ENCODE measurements around the gene C16orf54. TPM values are rescaled to one million over a fixed set of nuclear protein-coding genes. Genes with fewer than 3 reads are reported as not detected.
"Not testable (repeated sequence)": the region's sequence is repeated elsewhere in the genome, so short reads cannot be mapped to it uniquely, and the experiment has no call there.

The C16orf54 gene
- total and polyA plus RNA-seq, 4 experiments from 2014 or later, result 11.8 to 143 (median 97.9) TPM

DNA sequence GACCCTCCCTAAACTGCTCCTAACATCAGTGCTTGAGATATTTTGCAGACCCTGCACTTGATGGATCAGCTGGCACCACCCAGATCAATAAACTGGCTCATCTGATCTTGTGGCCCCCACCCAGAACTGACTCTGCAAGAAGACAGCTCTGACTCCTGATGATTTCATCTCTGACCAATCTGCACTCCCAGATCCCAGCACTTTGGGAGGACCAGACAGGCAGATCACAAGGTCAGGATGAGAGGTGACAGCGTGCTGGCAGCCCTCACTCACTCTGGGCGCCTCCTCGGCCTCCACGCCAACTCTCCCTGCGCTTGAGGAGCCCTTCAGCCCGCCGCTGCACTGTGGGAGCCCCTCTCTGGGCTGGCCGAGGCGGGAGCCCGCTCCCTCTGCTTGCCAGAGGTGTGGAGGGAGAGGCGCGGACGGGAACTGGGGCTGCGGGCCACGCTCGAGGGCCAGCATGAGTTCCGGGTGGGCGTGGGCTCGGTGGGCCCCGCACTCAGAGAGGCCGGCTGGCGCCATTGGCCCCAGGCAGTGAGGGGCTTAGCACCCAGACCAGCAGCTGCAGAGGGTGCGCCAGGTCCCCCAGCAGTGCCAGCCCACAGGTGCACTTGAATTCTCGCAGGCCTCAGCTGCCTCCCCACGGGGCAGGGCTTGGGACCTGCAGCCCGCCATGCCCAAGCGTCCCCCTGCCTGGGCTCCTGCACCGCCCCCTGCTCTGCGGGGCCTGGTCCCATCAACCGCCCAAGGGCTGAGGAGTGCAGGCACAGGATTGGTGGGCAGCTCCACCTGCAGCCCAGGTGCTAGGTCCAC lies 2.4 kb upstream of the C16orf54 start:
- H3K27me3 Mint-ChIP-seq, result peaks cover 0 to 2% of the 10 kb centered on the region in 2 donors
- DNase-seq, result no peak
- intact Hi-C loops (cut with micrococcal nuclease), result loop anchor here (2.0 kb wide), 1 partner anchor 69 kb away; the partner anchor contains the start of gene PAGR1
- ChIA-PET POLR2A (ENCODE audit: partially characterized antibody) (interaction anchor here (0.5 to 9.7 kb wide), 7 partner anchors 9 to 820 kb away, joined by 3 to 183 read pairs (median 91); partner anchors contain the start of genes KIF22 and MAZ), CTCF (ENCODE audit: partially characterized antibody) (interaction anchor here (0.6 to 6.6 kb wide), 7 partner anchors 9 to 74 kb away, joined by 3 to 39 read pairs (median 7); partner anchors contain the start of gene KIF22)
- peak overlapping the region; percentile 98 to 100 (median 100) for H3K27ac Mint-ChIP-seq
- H3K27me3 ChIP-seq (ENCODE audit: insufficient read depth, low read length), result no peaks in the 10 kb centered on the region
- H3K4me1 Mint-ChIP-seq, result peaks cover 26 to 60% (median 35%) of the 10 kb centered on the region in 4 donors
- H3K36me3 Mint-ChIP-seq, result peaks cover 39 to 46% of the 10 kb centered on the region in 2 donors
- H3K9me3 Mint-ChIP-seq, result peaks cover 0 to 4% (median 1%) of the 10 kb centered on the region in 8 donors
- H3K4me3 Mint-ChIP-seq, result peak overlapping the region in 7 of 8 donors; percentile 17 to 100 (median 41)
- no peak overlapping the region for H3K27ac ChIP-seq (ENCODE audit: low read depth, low read length)
- H3K36me3 ChIP-seq (ENCODE audit: insufficient read depth, low read length), result peaks cover 11% of the 10 kb centered on the region
- no peak overlapping the region for H3K4me3 ChIP-seq (ENCODE audit: low read length in 2 of 2)
- peaks cover 55% of the 10 kb centered on the region for H3K4me1 ChIP-seq (ENCODE audit: insufficient read depth, low read length)
- no peaks in the 10 kb centered on the region for H3K9me3 ChIP-seq (ENCODE audit: control insufficient read depth in 1 of 2, low read length in 2 of 2)

DNA sequence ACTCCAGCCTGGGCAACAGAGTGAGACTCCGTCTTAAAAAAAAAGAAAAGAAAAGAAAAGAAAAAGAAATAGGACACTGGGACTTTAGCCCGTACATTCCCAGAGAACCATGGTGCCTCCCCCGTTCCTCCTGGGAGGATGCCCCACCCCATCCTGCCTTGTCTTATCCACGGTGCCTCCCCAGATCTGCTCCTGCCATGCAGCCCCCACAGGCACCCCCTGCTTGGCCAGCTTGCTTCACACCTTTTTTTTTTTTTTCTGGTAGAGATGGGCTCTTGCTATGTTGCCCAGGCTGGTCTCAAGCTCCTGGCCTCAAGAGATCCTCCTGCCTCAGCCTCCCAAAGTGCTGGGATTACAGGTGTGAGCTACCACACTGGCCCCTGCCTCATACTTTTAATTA lies 728 bp upstream of the C16orf54 start:
- intact Hi-C loops (cut with micrococcal nuclease), result loop anchor here (1.0 to 2.0 kb wide), 5 partner anchors 8 to 70 kb away; partner anchors contain the start of genes KIF22 and PAGR1
- not testable (repeated sequence) for H3K9me3 ChIP-seq (ENCODE audit: control insufficient read depth in 1 of 2, low read length in 2 of 2); H3K9me3 Mint-ChIP-seq; H3K27me3 ChIP-seq (ENCODE audit: insufficient read depth, low read length); H3K27me3 Mint-ChIP-seq
- H3K4me3 ChIP-seq (ENCODE audit: low read length in 2 of 2), result peak overlapping the region in 1 of 2 donors; percentile 93
- CTCF ChIA-PET (ENCODE audit: partially characterized antibody), result interaction anchor here (0.9 to 6.6 kb wide), 8 partner anchors 8 to 102 kb away, joined by 3 to 39 read pairs (median 6); partner anchors contain the start of gene KIF22
- peaks cover 71% of the 10 kb centered on the region for H3K4me1 ChIP-seq (ENCODE audit: insufficient read depth, low read length)
- POLR2A ChIA-PET (ENCODE audit: partially characterized antibody), result interaction anchor here (0.8 to 9.7 kb wide), 20 partner anchors 8 to 319 kb away, joined by 3 to 183 read pairs (median 11); partner anchors contain the start of genes ALDOA, KIF22, MAZ and MVP
- DNase-seq, result peak in 1 of 5 donors; percentile 48
- Mint-ChIP-seq H3K4me1 (peaks cover 33 to 77% (median 49%) of the 10 kb centered on the region in 4 donors), H3K27ac (peak overlapping the region; percentile 98 to 100 (median 100)), H3K4me3 (peak overlapping the region; percentile 96 to 100 (median 99)), H3K36me3 (peaks cover 53 to 62% of the 10 kb centered on the region in 2 donors)
- H3K27ac ChIP-seq (ENCODE audit: low read depth, low read length), result peak overlapping the region; percentile 94
- peaks cover 26% of the 10 kb centered on the region for H3K36me3 ChIP-seq (ENCODE audit: insufficient read depth, low read length)

DNA sequence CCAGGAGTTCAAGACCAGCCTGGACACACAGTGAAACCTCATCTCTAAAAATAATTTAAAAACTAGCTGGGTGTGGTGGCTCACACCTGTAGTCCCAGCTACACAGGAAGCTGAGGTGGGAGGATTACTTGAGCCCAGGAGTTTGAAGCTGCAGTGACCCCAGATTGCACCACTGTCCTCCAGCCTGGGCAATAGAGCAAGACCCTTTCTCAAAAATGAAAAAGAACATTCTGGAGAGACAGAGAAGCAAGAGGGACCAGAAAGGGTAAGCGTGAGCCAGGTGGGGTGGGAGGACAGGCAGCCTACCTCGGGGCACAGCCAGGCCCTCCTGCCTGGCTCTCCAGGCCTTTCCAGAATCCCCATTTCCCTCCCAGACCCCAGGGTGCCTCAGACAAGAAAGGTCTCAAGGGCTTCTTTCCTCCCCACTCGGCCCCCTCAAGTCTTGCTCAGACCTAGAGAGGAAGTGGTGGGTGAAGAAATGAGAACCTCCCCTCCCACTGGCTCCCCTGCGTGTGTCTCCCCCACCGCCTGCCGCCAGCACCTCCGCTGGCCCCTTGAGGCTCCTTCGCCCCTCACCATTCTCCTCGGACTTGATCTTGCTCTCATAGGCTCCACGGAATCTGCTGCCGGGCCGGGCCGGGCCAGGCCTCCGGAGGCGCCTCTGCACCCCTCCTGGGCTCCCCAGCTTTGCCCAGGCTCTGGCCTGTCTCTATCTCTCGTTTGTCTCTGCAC lies 503 bp downstream of the C16orf54 start:
- no peaks in the 10 kb centered on the region for H3K9me3 ChIP-seq (ENCODE audit: control insufficient read depth in 1 of 2, low read length in 2 of 2)
- ChIA-PET CTCF (ENCODE audit: partially characterized antibody) (interaction anchor here (1.0 to 6.6 kb wide), 10 partner anchors 9 to 103 kb away, joined by 3 to 39 read pairs (median 7); partner anchors contain the start of gene KIF22), POLR2A (ENCODE audit: partially characterized antibody) (interaction anchor here (1.0 to 9.7 kb wide), 18 partner anchors 7 to 320 kb away, joined by 3 to 183 read pairs (median 11); partner anchors contain the start of genes ALDOA, KIF22, MAZ and MVP)
- H3K36me3 ChIP-seq (ENCODE audit: insufficient read depth, low read length), result peaks cover 27% of the 10 kb centered on the region
- peak overlapping the region; percentile 96 to 100 (median 99) for H3K4me3 Mint-ChIP-seq
- DNase-seq, result peak in 4 of 5 donors; percentile 63 to 71 (median 66)
- H3K4me1 Mint-ChIP-seq, result peaks cover 42 to 85% (median 60%) of the 10 kb centered on the region in 4 donors
- peaks cover 84% of the 10 kb centered on the region for H3K4me1 ChIP-seq (ENCODE audit: insufficient read depth, low read length)
- no peaks in the 10 kb centered on the region for H3K27me3 ChIP-seq (ENCODE audit: insufficient read depth, low read length)
- peaks cover 0 to 4% (median 1%) of the 10 kb centered on the region in 8 donors for H3K9me3 Mint-ChIP-seq
- H3K27me3 Mint-ChIP-seq, result peaks cover 0 to 2% of the 10 kb centered on the region in 2 donors
- peaks cover 64 to 72% of the 10 kb centered on the region in 2 donors for H3K36me3 Mint-ChIP-seq
- H3K27ac ChIP-seq (ENCODE audit: low read depth, low read length), result peak overlapping the region; percentile 94
- intact Hi-C loops (cut with micrococcal nuclease), result loop anchor here (1.0 kb wide), 1 partner anchor 43 kb away; no protein-coding TSS in a partner anchor
- peak overlapping the region; percentile 67 to 93 for H3K4me3 ChIP-seq (ENCODE audit: low read length in 2 of 2)
- H3K27ac Mint-ChIP-seq, result peak overlapping the region; percentile 98 to 100 (median 100)

DNA sequence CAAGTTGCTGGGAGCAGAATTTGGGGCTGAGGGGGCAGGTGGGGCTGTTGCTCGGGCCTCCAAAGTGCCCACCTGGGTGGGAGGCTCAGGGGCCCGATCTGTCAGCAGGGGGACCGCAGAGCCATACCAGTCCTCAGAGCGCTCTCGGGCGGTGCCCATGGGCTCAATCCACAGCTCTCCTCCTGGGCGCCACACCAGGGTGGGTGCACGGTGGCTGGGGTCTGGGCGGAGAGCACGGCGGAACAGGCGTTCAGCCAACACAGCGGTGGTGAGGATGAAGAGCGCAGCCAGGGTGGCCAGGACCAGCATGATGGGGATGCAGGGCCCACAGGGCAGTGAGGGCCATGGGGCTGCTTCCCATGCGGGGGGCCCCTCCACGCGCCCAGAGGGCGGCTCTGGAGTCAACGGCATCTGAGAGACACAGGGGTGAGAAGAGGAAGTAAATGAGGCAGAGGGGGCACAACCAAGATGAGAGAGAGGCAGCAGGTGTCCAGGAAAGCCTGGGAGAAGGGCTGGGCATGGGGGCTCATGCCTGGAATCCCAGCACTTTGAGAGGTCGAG lies 1.2 kb downstream of the C16orf54 start:
- peaks cover 0 to 4% (median 3%) of the 10 kb centered on the region in 8 donors for H3K9me3 Mint-ChIP-seq
- H3K4me3 Mint-ChIP-seq, result peak overlapping the region; percentile 96 to 100 (median 99)
- peak overlapping the region; percentile 67 to 93 for H3K4me3 ChIP-seq (ENCODE audit: low read length in 2 of 2)
- H3K27me3 Mint-ChIP-seq, result peaks cover 0 to 2% of the 10 kb centered on the region in 2 donors
- peaks cover 48 to 88% (median 66%) of the 10 kb centered on the region in 4 donors for H3K4me1 Mint-ChIP-seq
- ChIA-PET POLR2A (ENCODE audit: partially characterized antibody) (interaction anchor here (0.6 to 9.7 kb wide), 14 partner anchors 10 to 104 kb away, joined by 3 to 183 read pairs (median 32); partner anchors contain the start of genes KIF22, MAZ, MVP and PAGR1), CTCF (ENCODE audit: partially characterized antibody) (interaction anchor here (1.0 to 4.4 kb wide), 7 partner anchors 10 to 104 kb away, joined by 4 to 22 read pairs (median 5); partner anchors contain the start of gene KIF22)
- H3K27ac ChIP-seq (ENCODE audit: low read depth, low read length), result peak overlapping the region; percentile 94
- peaks cover 67 to 74% of the 10 kb centered on the region in 2 donors for H3K36me3 Mint-ChIP-seq
- H3K27ac Mint-ChIP-seq, result peak overlapping the region; percentile 98 to 100 (median 100)
- no peaks in the 10 kb centered on the region for H3K9me3 ChIP-seq (ENCODE audit: control insufficient read depth in 1 of 2, low read length in 2 of 2)
- DNase-seq, result peak in 2 of 5 donors; percentile 33 to 37
- intact Hi-C loops (cut with micrococcal nuclease), result loop anchor here (1.0 kb wide), 1 partner anchor 42 kb away; no protein-coding TSS in a partner anchor
- peaks cover 85% of the 10 kb centered on the region for H3K4me1 ChIP-seq (ENCODE audit: insufficient read depth, low read length)
- no peaks in the 10 kb centered on the region for H3K27me3 ChIP-seq (ENCODE audit: insufficient read depth, low read length)
- H3K36me3 ChIP-seq (ENCODE audit: insufficient read depth, low read length), result peaks cover 27% of the 10 kb centered on the region

DNA sequence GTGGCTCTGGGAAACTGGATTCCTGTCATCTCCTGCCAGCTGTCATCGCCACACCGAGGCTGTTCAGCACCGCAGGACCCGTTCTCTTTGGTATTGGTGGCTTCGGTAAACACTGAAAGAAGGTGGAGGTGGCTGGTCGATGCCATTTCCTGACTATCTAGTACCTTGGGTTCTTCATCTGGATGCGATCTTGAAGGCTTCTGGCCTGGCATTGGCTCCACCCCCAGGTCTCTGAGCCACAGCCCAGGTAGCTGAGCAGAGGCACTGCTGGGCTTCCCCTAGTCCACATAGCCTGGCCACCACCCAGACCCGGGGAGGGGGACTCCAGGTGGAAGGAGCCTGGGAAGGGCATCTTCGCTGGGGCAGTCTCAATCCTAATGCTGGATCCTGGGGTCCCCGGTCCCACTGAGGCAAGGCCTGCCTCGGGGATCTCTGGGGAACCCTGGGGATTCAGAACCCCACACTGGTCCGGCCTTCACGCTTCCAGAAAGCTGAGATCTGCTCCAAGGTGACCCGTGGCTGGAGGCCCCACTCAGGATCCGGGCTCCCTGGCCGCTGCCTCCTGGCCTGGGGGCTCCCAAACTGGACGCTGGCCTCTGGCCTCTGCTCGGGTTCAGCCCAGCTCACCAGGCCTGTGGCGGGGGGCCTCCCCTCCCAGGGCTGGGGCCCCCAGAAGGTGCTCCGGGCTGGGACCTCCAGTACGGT lies 1.8 kb downstream of the C16orf54 start:
- peaks cover 27% of the 10 kb centered on the region for H3K36me3 ChIP-seq (ENCODE audit: insufficient read depth, low read length)
- H3K27ac Mint-ChIP-seq, result peak overlapping the region; percentile 94 to 100 (median 98)
- H3K4me3 Mint-ChIP-seq, result peak overlapping the region; percentile 94 to 100 (median 99)
- H3K9me3 Mint-ChIP-seq, result peaks cover 0 to 4% (median 3%) of the 10 kb centered on the region in 8 donors
- peak overlapping the region; percentile 8 to 93 for H3K4me3 ChIP-seq (ENCODE audit: low read length in 2 of 2)
- no peaks in the 10 kb centered on the region for H3K27me3 ChIP-seq (ENCODE audit: insufficient read depth, low read length)
- ChIA-PET CTCF (ENCODE audit: partially characterized antibody) (interaction anchor here (1.2 to 4.4 kb wide), 6 partner anchors 11 to 104 kb away, joined by 4 to 22 read pairs (median 6); partner anchors contain the start of gene KIF22), POLR2A (ENCODE audit: partially characterized antibody) (interaction anchor here (0.6 to 9.7 kb wide), 15 partner anchors 10 to 104 kb away, joined by 3 to 183 read pairs (median 22); partner anchors contain the start of genes KIF22, MAZ, MVP and PAGR1)
- peaks cover 50 to 92% (median 69%) of the 10 kb centered on the region in 4 donors for H3K4me1 Mint-ChIP-seq
- no peaks in the 10 kb centered on the region for H3K9me3 ChIP-seq (ENCODE audit: control insufficient read depth in 1 of 2, low read length in 2 of 2)
- H3K27ac ChIP-seq (ENCODE audit: low read depth, low read length), result peak overlapping the region; percentile 94
- intact Hi-C loops (cut with micrococcal nuclease), result no loop called here
- DNase-seq, result peak; percentile 56 to 76 (median 59)
- peaks cover 0 to 2% of the 10 kb centered on the region in 2 donors for H3K27me3 Mint-ChIP-seq
- peaks cover 68 to 72% of the 10 kb centered on the region in 2 donors for H3K36me3 Mint-ChIP-seq
- peaks cover 89% of the 10 kb centered on the region for H3K4me1 ChIP-seq (ENCODE audit: insufficient read depth, low read length)
